RWPE1 (cell line): Measurements from ENCODE around the gene STIP1.
"Not testable (repeated sequence)": the region's sequence is repeated elsewhere in the genome, so short reads cannot be mapped to it uniquely, and the experiment has no call there.

ENCODE experiments used
- CTCF ChIA-PET: fragments of 350-600 bp; sonication (Branson Sonifier 250); formaldehyde crosslinking; extraction: SDS; loops from one replicate; lab custom pipeline; 2021; lab: Yijun Ruan, JAX
- POLR2A ChIA-PET: fragments of 400-600 bp; formaldehyde crosslinking; extraction: SDS; loops from one replicate; lab custom pipeline; 2020; ENCODE audit warnings: antibody characterized with exemption; ENCODE audit not compliant: low non-redundant PET; lab: Yijun Ruan, JAX
- DNase-seq: peaks from one replicate; pipeline ENCODE4 v3.0.0; 2012; ENCODE audit warnings: low spot score
- H3K27ac ChIP-seq: fragments of 450-650 bp; 2 replicates; pipeline ENCODE4 v1.5.1; 2017
- CTCF ChIP-seq: fragments of 450-650 bp; conservative IDR thresholded peaks from 2 replicates; pipeline ENCODE4 v1.5.1; 2017; ENCODE audit warnings: low read depth, mild to moderate bottlenecking

The STIP1 gene

GRCh38 chr11:64244107-64244506 lies 58.1 kb downstream of the STIP1 start:
- POLR2A ChIA-PET, result interaction anchor here (1.7 kb wide), 1 partner anchor 24 kb away, joined by 6 read pairs; no protein-coding TSS in a partner anchor
- TF ChIP-seq CTCF, result no peak
- DNase-seq, result no peak
- peak overlapping the region; percentile 98 for H3K27ac ChIP-seq
- CTCF ChIA-PET, result interaction anchor here (0.6 to 0.8 kb wide), 2 partner anchors 96 to 104 kb away, joined by 3 to 4 read pairs; no protein-coding TSS in a partner anchor

GRCh38 chr11:64244966-64245365 lies 59.0 kb downstream of the STIP1 start:
- peak overlapping the region; percentile 98 for H3K27ac ChIP-seq
- no peak for TF ChIP-seq CTCF
- CTCF ChIA-PET, result interaction anchor here (0.6 kb wide), 2 partner anchors 94 to 109 kb away, joined by 3 read pairs; no protein-coding TSS in a partner anchor
- DNase-seq, result no peak
- POLR2A ChIA-PET, result interaction anchor here (0.6 to 1.7 kb wide), 5 partner anchors 21 to 40 kb away, joined by 3 to 7 read pairs (median 5); no protein-coding TSS in a partner anchor

GRCh38 chr11:64245401-64245796 lies 59.4 kb downstream of the STIP1 start:
- peak overlapping the region; percentile 98 for H3K27ac ChIP-seq
- TF ChIP-seq CTCF, result no peak
- CTCF ChIA-PET, result interaction anchor here (0.6 to 0.7 kb wide), 3 partner anchors 30 to 110 kb away, joined by 3 read pairs; no protein-coding TSS in a partner anchor
- no peak for DNase-seq
- POLR2A ChIA-PET, result interaction anchor here (0.6 to 1.5 kb wide), 5 partner anchors 22 to 58 kb away, joined by 3 to 7 read pairs (median 5); no protein-coding TSS in a partner anchor

GRCh38 chr11:64245797-64246620 lies 60.0 kb downstream of the STIP1 start:
- ChIA-PET CTCF (interaction anchor here (0.6 to 0.9 kb wide), 4 partner anchors 18 to 109 kb away, joined by 3 to 4 read pairs (median 3); no protein-coding TSS in a partner anchor), POLR2A (interaction anchor here (0.5 to 1.6 kb wide), 7 partner anchors 19 to 72 kb away, joined by 3 to 7 read pairs (median 4); no protein-coding TSS in a partner anchor)
- H3K27ac ChIP-seq, result peak overlapping the region; percentile 98
- peak; percentile 91 for DNase-seq
- TF ChIP-seq CTCF, result no peak

- not testable (repeated sequence) for DNase-seq
- peak overlapping the region; percentile 98 for H3K27ac ChIP-seq
- CTCF ChIA-PET, result interaction anchor here (0.9 kb wide), 1 partner anchor 17 kb away, joined by 4 read pairs; no protein-coding TSS in a partner anchor
- POLR2A ChIA-PET, result interaction anchor here (1.5 to 1.6 kb wide), 2 partner anchors 18 to 22 kb away, joined by 3 to 7 read pairs; no protein-coding TSS in a partner anchor
These were observed 60.6 kb downstream of the STIP1 start for GRCh38 chr11:64246621-64246870.

GRCh38 chr11:64246871-64247728 lies 61.1 kb downstream of the STIP1 start, which contains the start of gene PPP1R14B:
TSS of gene PPP1R14B (minus strand) at chr11:64246943. CDS start at chr11:64246673, 270 bp downstream.
- DNase-seq, result peak; percentile 80
- ChIA-PET CTCF (interaction anchor here (0.6 to 0.9 kb wide), 3 partner anchors 17 to 29 kb away, joined by 3 to 4 read pairs (median 4); no protein-coding TSS in a partner anchor), POLR2A (interaction anchor here (1.6 kb wide), 1 partner anchor 17 kb away, joined by 3 read pairs; no protein-coding TSS in a partner anchor)
- TF ChIP-seq CTCF, result no peak
- peak within 1 kb of the TSS; percentile 98 for H3K27ac ChIP-seq
